ENCODE data around the gene CEACAM6.

CEACAM6 gene

DNA sequence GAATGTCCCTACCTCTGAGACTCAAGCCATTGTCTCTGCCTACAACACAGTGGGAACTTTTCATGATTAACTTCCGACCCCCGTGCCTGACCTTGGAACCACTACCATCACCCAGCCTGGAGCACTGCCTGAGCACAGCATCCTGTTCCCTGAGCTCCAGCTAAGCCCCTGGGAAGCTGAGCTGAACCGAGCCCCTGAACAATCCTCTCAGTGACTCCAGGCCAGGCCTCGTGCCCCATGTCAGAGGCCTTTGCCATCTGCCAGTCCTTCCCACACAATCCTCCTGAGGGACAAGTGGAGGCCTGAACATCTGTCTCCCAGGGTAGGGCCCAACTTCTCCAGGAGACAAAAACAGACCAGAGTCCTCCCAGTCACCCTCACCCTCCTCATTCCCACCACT is 58.6 kb downstream of the CEACAM6 start:
- no peak overlapping the region for H3K27ac ChIP-seq (ENCODE audit: low read depth, low read length)
- H3K36me3 ChIP-seq (ENCODE audit: control insufficient read depth, insufficient read depth, low read length): no peaks in the 10 kb centered on the region
- H3K9ac ChIP-seq (ENCODE audit: low read depth, low read length): no peak overlapping the region
- H3K4me1 ChIP-seq (ENCODE audit: control insufficient read depth, insufficient read depth, low read length): no peaks in the 10 kb centered on the region
- H3K4me3 ChIP-seq (ENCODE audit: low read depth, low read length): no peak overlapping the region
- H3K9me3 ChIP-seq (ENCODE audit: control insufficient read depth, insufficient read depth, low read length): no peaks in the 10 kb centered on the region
- 0 out of 2 replicates have a peak, but pooled peaks cover 2% of the 10 kb centered on the region for H3K27me3 ChIP-seq (ENCODE audit: control insufficient read depth, insufficient read depth, low read length)

DNA sequence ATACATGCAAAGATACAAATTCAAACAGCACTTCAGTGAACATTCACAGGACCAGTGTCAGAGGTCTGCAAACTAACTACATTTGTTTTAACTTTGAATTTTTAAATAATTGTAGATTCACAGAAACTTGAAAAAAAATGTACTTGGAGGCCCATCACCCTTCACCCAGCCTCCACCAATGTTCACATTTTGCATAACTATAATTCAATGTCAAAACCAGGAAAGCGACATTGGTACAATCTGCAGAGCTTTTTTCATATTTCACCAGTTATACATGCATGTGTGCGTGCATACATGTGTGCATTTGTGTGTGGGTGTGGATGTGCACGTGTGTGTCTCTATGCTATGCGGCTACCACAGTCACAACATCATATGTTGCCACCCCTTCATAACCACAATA is 60.0 kb downstream of the CEACAM6 start:
- no peaks in the 10 kb centered on the region for H3K4me1 ChIP-seq (ENCODE audit: control insufficient read depth, insufficient read depth, low read length)
- no peak overlapping the region for H3K9ac ChIP-seq (ENCODE audit: low read depth, low read length)
- H3K4me3 ChIP-seq (ENCODE audit: low read depth, low read length): no peak overlapping the region
- H3K36me3 ChIP-seq (ENCODE audit: control insufficient read depth, insufficient read depth, low read length): no peaks in the 10 kb centered on the region
- H3K27me3 ChIP-seq (ENCODE audit: control insufficient read depth, insufficient read depth, low read length): 0 out of 2 replicates have a peak, but pooled peaks cover 2% of the 10 kb centered on the region
- H3K9me3 ChIP-seq (ENCODE audit: control insufficient read depth, insufficient read depth, low read length): no peaks in the 10 kb centered on the region
- no peak overlapping the region for H3K27ac ChIP-seq (ENCODE audit: low read depth, low read length)

- no peaks in the 10 kb centered on the region for H3K9me3 ChIP-seq (ENCODE audit: control insufficient read depth, insufficient read depth, low read length)
- H3K27me3 ChIP-seq (ENCODE audit: control insufficient read depth, insufficient read depth, low read length): 0 out of 2 replicates have a peak, but pooled peaks cover 2% of the 10 kb centered on the region
- H3K27ac ChIP-seq (ENCODE audit: low read depth, low read length): no peak overlapping the region
- H3K36me3 ChIP-seq (ENCODE audit: control insufficient read depth, insufficient read depth, low read length): no peaks in the 10 kb centered on the region
- no peaks in the 10 kb centered on the region for H3K4me1 ChIP-seq (ENCODE audit: control insufficient read depth, insufficient read depth, low read length)
- no peak overlapping the region for H3K4me3 ChIP-seq (ENCODE audit: low read depth, low read length)
- H3K9ac ChIP-seq (ENCODE audit: low read depth, low read length): no peak overlapping the region
These were observed 61.4 kb downstream of the CEACAM6 start for GRCh38 chr19:41816761-41817160.

GRCh38 chr19:41821003-41821735 is 65.8 kb downstream of the CEACAM6 start:
- H3K27me3 ChIP-seq (ENCODE audit: control insufficient read depth, insufficient read depth, low read length): no peaks in the 10 kb centered on the region
- H3K4me3 ChIP-seq (ENCODE audit: low read depth, low read length): no peak overlapping the region
- H3K4me1 ChIP-seq (ENCODE audit: control insufficient read depth, insufficient read depth, low read length): no peaks in the 10 kb centered on the region
- H3K27ac ChIP-seq (ENCODE audit: low read depth, low read length): no peak overlapping the region
- no peaks in the 10 kb centered on the region for H3K9me3 ChIP-seq (ENCODE audit: control insufficient read depth, insufficient read depth, low read length)
- H3K9ac ChIP-seq (ENCODE audit: low read depth, low read length): no peak overlapping the region
- H3K36me3 ChIP-seq (ENCODE audit: control insufficient read depth, insufficient read depth, low read length): no peaks in the 10 kb centered on the region
